K562 (cell line): Measurements from ENCODE around the gene COQ3. TPM values are rescaled to one million over a fixed set of nuclear protein-coding genes. Genes with fewer than 3 reads are reported as not detected.

ENCODE experiments used
- ATAC-seq: fragments of 200-7000 bp; cut with Tn5 transposase; 3 replicates; pipeline ENCODE4 v1.9.1; 2020; ENCODE audit warnings: moderate library complexity
- BruUV-seq: library from RNA; stranded (reverse); fragments of 400-500 nt; replicated peaks from 2 replicates; lab custom pipeline; 2021; lab: Mats Ljungman, UMichigan
- CTCF ChIA-PET: fragments of 300-600 bp; formaldehyde crosslinking; extraction: SDS; loops from one replicate; lab custom pipeline; 2021; ENCODE audit warnings: low intra/inter-chr PET ratio; lab: Yijun Ruan, JAX
- POLR2A ChIA-PET: fragments of 300-600, 350-650 bp; sonication (Branson Sonifier 250); formaldehyde crosslinking; extraction: SDS; loops from one replicate; lab custom pipeline; 2021; ENCODE audit warnings: antibody characterized with exemption, inconsistent platforms; lab: Yijun Ruan, JAX
- DNase-seq, 4 experiments: peaks; one replicate each; pipeline versions ENCODE4 v3.0.0 to v3.0.0-alpha.2; 2011 to 2018; ENCODE audit warnings: low spot score in 3 of 4, mixed read lengths in 3 of 4; ENCODE audit errors: extremely low read depth in 1 of 4
- FAIRE-seq: peaks from 2 replicates; lab custom pipeline; 2011; peaks lifted over from hg19 to GRCh38; lab: Jason Lieb, UNC
- H2AFZ ChIP-seq: 2 replicates; pipeline ENCODE4 v1.6.0; 2011; ENCODE audit warnings: low read depth, low read length, control low read depth, inconsistent platforms
- H3K27ac ChIP-seq: fragments of 200-600 bp; 3 replicates; pipeline ENCODE4 v1.8.0; 2011; ENCODE audit warnings: low read depth, mild to moderate bottlenecking, control low read depth, inconsistent platforms, low read length, moderate library complexity, mixed read lengths; ENCODE audit errors: extremely low read depth
- H3K27me3 ChIP-seq, 2 experiments: fragments of 300-600 bp in 1 of 2; 2 replicates in 1 of 2; 3 replicates in 1 of 2; pipeline versions ENCODE4 v1.6.0 to v1.8.0; 2011; ENCODE audit warnings: inconsistent platforms in 2 of 2, low read length in 2 of 2, mild to moderate bottlenecking in 1 of 2, mixed read lengths in 1 of 2, moderate library complexity in 1 of 2; ENCODE audit not compliant: control insufficient read depth in 2 of 2, insufficient read depth in 2 of 2
- H3K36me3 ChIP-seq: fragments of 300-600 bp; 3 replicates; pipeline ENCODE4 v1.8.0; 2011; ENCODE audit warnings: mild to moderate bottlenecking, low read length, inconsistent platforms; ENCODE audit not compliant: control insufficient read depth, insufficient read depth
- H3K4me1 ChIP-seq, 2 experiments: fragments of 200-600 bp in 1 of 2; replicated peaks in 1 of 2; 2 replicates in 1 of 2; 3 replicates in 1 of 2; pipeline versions ENCODE4 v1.5.1 to v1.8.0; 2011; ENCODE audit warnings: inconsistent platforms in 2 of 2, low read length in 2 of 2, mild to moderate bottlenecking in 1 of 2, mixed read lengths in 1 of 2, moderate library complexity in 1 of 2; ENCODE audit not compliant: control insufficient read depth in 2 of 2, insufficient read depth in 2 of 2
- H3K4me2 ChIP-seq: 2 replicates; pipeline ENCODE4 v1.6.1; 2011; ENCODE audit warnings: low read length, control low read depth, inconsistent platforms, mixed read lengths; ENCODE audit not compliant: insufficient read depth
- H3K4me3 ChIP-seq: fragments of 200-600 bp; sonication (generic), shearing (Covaris generic); 2 replicates; pipeline ENCODE4 v1.5.1; 2016; ENCODE audit warnings: control low read depth, inconsistent platforms
- H3K79me2 ChIP-seq: fragments of 200-600 bp; 3 replicates; pipeline ENCODE4 v1.8.0; 2011; ENCODE audit warnings: low read length, inconsistent platforms; ENCODE audit not compliant: control insufficient read depth, insufficient read depth
- H3K9ac ChIP-seq, 2 experiments: 2 replicates each; pipeline versions ENCODE4 v1.6.0 to v1.6.1; 2011; ENCODE audit warnings: low read depth in 2 of 2, low read length in 2 of 2, control low read depth in 1 of 2, inconsistent platforms in 1 of 2, mild to moderate bottlenecking in 1 of 2, mixed read lengths in 1 of 2; ENCODE audit not compliant: insufficient read depth in 1 of 2
- H3K9me1 ChIP-seq: one replicate; pipeline ENCODE4 v1.6.0; 2011; ENCODE audit warnings: inconsistent platforms, mild to moderate bottlenecking, low read length, moderate library complexity; ENCODE audit not compliant: control insufficient read depth, insufficient read depth
- H3K9me3 ChIP-seq: replicated peaks from 2 replicates; pipeline ENCODE4 v1.5.1; 2011; ENCODE audit warnings: low read depth, low read length, inconsistent platforms; ENCODE audit not compliant: control insufficient read depth, insufficient read depth
- H4K20me1 ChIP-seq: replicated peaks from 2 replicates; pipeline ENCODE4 v1.6.1; 2011; ENCODE audit warnings: low read length, inconsistent platforms, mixed read lengths; ENCODE audit not compliant: control insufficient read depth, insufficient read depth
- CBX8 ChIP-seq: fragments of 200-600 bp; sonication (generic); IDR thresholded peaks from 2 replicates; pipeline ENCODE4 v1.6.1; 2012; ENCODE audit warnings: borderline replicate concordance, mixed run types, low read depth, mild to moderate bottlenecking, moderate library complexity, mixed read lengths, low read length, control low read depth, inconsistent platforms; ENCODE audit not compliant: poor library complexity, severe bottlenecking; ENCODE audit errors: extremely low read depth
- HMG20A ChIP-seq: fragments of 450-650 bp; formaldehyde crosslinking; conservative IDR thresholded peaks from 2 replicates; pipeline ENCODE4 v1.4.0; 2020; ENCODE audit warnings: mild to moderate bottlenecking, mixed read lengths
- PBX2 ChIP-seq, 2 experiments: IDR thresholded peaks in 1 of 2; conservative IDR thresholded peaks in 1 of 2; 2 replicates each; pipeline ENCODE4 v1.6.1; 2016; ENCODE audit warnings: low read depth in 2 of 2, mild to moderate bottlenecking in 1 of 2, missing compliant biosample characterization in 1 of 2, missing genetic modification characterization in 1 of 2, moderate library complexity in 1 of 2
- TFAP4 ChIP-seq: sonication (generic); formaldehyde crosslinking; IDR thresholded peaks from 2 replicates; pipeline ENCODE4 v1.8.0; 2022; ENCODE audit warnings: missing genetic modification reagents, mild to moderate bottlenecking, moderate library complexity, borderline replicate concordance
- UBTF ChIP-seq, 2 experiments: IDR thresholded peaks; 2 replicates each; pipeline ENCODE4 v1.6.1; 2012; ENCODE audit warnings: improper control_type of control experiment in 2 of 2, low read depth in 2 of 2, low read length in 2 of 2, borderline replicate concordance in 1 of 2
- VEZF1 ChIP-seq: fragments of 200-800 bp; sonication (Bioruptor generic); IDR thresholded peaks from 2 replicates; pipeline ENCODE4 v1.6.1; 2017; ENCODE audit warnings: missing genetic modification characterization, missing compliant biosample characterization
- ZNF785 ChIP-seq: fragments of 250-450 bp; sonication (Bioruptor Pico); IDR thresholded peaks from 2 replicates; pipeline ENCODE4 v1.4.0; 2020; ENCODE audit warnings: mild to moderate bottlenecking
- WGBS: fragments of 100-300 bp; shearing (Covaris generic); methylation state at CpG from one replicate; pipeline ENCODE4 v1.1.6; 2016; ENCODE audit warnings: low coverage, mixed read lengths; ENCODE audit not compliant: insufficient coverage; ENCODE audit errors: missing lambda C conversion rate; 5-methylcytosine and 5-hydroxymethylcytosine counted together
- in situ Hi-C: fragments of 300-500 bp; cut with MboI; formaldehyde crosslinking; loops from 4 replicates; pipeline ENCODE4 v1.15.0; 2018; ENCODE audit warnings: inconsistent platforms, mixed read lengths
- intact Hi-C: fragments of 100-400 bp; cut with micrococcal nuclease; formaldehyde crosslinking; loops from 2 replicates; pipeline ENCODE4 v1.14.2; 2022
- polyA plus RNA-seq, 8 experiments: library from polyadenylated mRNA; depleted of rRNA in 4 of 8; stranded (reverse) in 5 of 8; unstranded in 3 of 8; fragments of >200 nt; fragmentation: Nextera tagmentation in 2 of 8; fragmentation: Illumina TruSeq in 1 of 8; extraction: Ambion mirVana in 2 of 8; extraction: Trizol in 1 of 8; gene quantifications; 2 replicates each; pipeline versions ENCODE4 v1.2.1 to v1.2.3, GENCODE V29; 2011 to 2014; ENCODE audit warnings: inconsistent platforms in 1 of 8, missing spikeins in 1 of 8
- total RNA-seq, 7 experiments: library from RNA; depleted of rRNA in 6 of 7; stranded (reverse); fragments of >200 nt in 6 of 7; fragmentation: Illumina TruSeq in 2 of 7; extraction: Trizol in 2 of 7; gene quantifications; 2 replicates each; pipeline versions ENCODE4 v1.2.1 to v1.2.3, GENCODE V29; 2011 to 2021; ENCODE audit warnings: low replicate concordance in 1 of 7

Gene COQ3
- total and polyA plus RNA-seq, 9 of the 15 experiments (the other 6 are each of a cell fraction or from before 2014, with no cell fraction given) = 16.9 to 137 (median 33.9) TPM

GRCh38 chr6:99350573-99350972, 43.4 kb downstream of the COQ3 start (continued):
- no peak for TF ChIP-seq CBX8
- TF ChIP-seq HMG20A (CRISPR knock-in tag) = no peak

GRCh38 chr6:99349171-99350141, 44.5 kb downstream of the COQ3 start, which contains the start of gene FAXC:
TSS of gene FAXC (minus strand) at chr6:99349674. CDS start at chr6:99349372, 302 bp downstream.
- Histone ChIP-seq H3K27me3 (peaks cover 18 to 43% of the 10 kb centered on the region in 2 experiments; a peak in 4 of 5 replicates), H3K9ac (peak within 1 kb of the TSS in 1 of 2 experiments; percentile 77; a peak in 1 of 4 replicates), H3K9me3 (no peaks in the 10 kb centered on the region), H3K36me3 (no peaks in the 10 kb centered on the region), H3K4me1 (peaks cover 0 to 13% of the 10 kb centered on the region in 2 experiments; a peak in 2 of 5 replicates), H3K4me3 (peak within 1 kb of the TSS; percentile 45), H2AFZ (peak within 1 kb of the TSS; percentile 64), H3K9me1 (no peaks in the 10 kb centered on the region), H3K4me2 (peak within 1 kb of the TSS; percentile 55), H4K20me1 (no peaks in the 10 kb centered on the region; the same call in 1 of the 2 replicates), H3K79me2 (no peaks in the 10 kb centered on the region), H3K27ac (no peak within 1 kb of the TSS)
- DNase-seq = peak; percentile 28 to 41 (median 38)
- CTCF ChIA-PET = no interaction called here
- BruUV-seq = no TSS peak
- POLR2A ChIA-PET = interaction anchor here (0.7 to 0.9 kb wide), 2 partner anchors 11 to 27 kb away, joined by 3 read pairs; no protein-coding TSS in a partner anchor
- WGBS = 4% methylated on average over 45 of the region's 108 CpGs
- intact Hi-C loops (loop anchor here (5.0 kb wide), 1 partner anchor 78 kb away; the partner anchor contains the start of gene PNISR), in situ Hi-C loops (loop anchor here (25.0 kb wide), 1 partner anchor 388 kb away; no protein-coding TSS in a partner anchor)
- no peak for FAIRE-seq
- ATAC-seq = peak; percentile 84
- TF ChIP-seq VEZF1 (peak; percentile 45; the same call in 1 of the 2 replicates), UBTF (IDR thresholded peaks at IDR 0.05; ENCODE audit: borderline replicate concordance in 1 of 2, low read depth in 2 of 2, low read length in 2 of 2) (0 out of 4 replicates have a peak, but pooled peaks of 1 of the 2 experiments have one; percentile 31), TFAP4 (CRISPR knock-in tag) (0 out of 2 replicates have a peak, but pooled peaks have one; percentile 21), PBX2 (CRISPR knock-in tag; IDR thresholded peaks at IDR 0.05; ENCODE audit: low read depth) (no peak), PBX2 (tag; conservative IDR thresholded peaks at IDR 0.05; ENCODE audit: low read depth) (no peak), ZNF785 (no peak)
